ENCODE results near the gene JUP.
A peak's percentile ranks its signal among the peaks of the same experiment; 100 is the strongest.

The JUP gene

DNA sequence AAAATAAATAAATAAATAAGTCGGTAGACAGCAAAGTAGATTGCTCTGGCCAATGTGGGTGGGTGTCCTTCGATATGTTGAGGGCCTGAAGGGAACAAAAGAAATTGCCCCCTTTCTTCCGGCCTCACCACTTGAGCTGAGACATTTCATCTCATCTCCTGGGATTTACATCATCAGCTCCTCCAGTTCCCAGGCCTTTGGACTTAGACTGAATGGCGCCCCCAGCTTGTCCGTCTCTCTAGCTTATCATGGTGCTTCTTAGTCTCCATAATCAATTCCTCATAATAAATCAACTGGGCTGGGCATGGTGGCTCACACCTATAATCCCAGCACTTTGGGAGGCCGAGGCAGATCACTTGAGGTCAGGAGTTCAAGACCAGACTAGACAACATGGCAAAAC is 38.2 kb downstream of the JUP start:
- H3K4me1 ChIP-seq (ENCODE audit: control insufficient read depth, insufficient read depth, low read length): no peaks in the 10 kb centered on the region
- no peaks in the 10 kb centered on the region for H3K9me3 ChIP-seq (ENCODE audit: control insufficient read depth in 2 of 2, low read length in 2 of 2)
- no peak overlapping the region for H3K27ac ChIP-seq (ENCODE audit: low read length)
- H3K4me3 ChIP-seq (ENCODE audit: low read length in 2 of 2): no peak overlapping the region
- H3K27me3 ChIP-seq (ENCODE audit: control insufficient read depth in 1 of 2, insufficient read depth in 2 of 2, low read length in 2 of 2): no peaks in the 10 kb centered on the region
- H3K9ac ChIP-seq (ENCODE audit: low read length in 2 of 2): no peak overlapping the region
- no peaks in the 10 kb centered on the region for H3K36me3 ChIP-seq (ENCODE audit: control insufficient read depth in 2 of 2, insufficient read depth in 2 of 2, low read length in 2 of 2)

DNA sequence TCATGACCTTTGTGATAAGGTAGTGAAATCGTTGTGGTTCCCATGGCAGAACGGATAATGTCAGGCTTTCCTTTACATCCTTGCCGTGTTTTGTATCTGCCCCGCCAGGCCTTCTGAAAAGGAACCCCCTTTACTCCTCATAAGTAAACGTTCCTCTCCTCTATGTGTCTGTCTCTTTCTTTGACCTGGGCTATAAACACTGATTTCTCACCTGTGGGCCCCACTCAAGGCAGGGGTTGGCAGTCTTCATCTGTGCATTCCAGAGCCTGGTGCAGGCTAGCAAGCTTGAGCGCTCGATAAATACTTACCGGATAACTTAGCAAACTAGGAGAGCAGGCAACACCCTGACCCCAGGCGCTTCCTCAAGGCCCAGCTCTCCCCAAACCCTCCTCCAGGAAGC is 44.8 kb downstream of the JUP start:
- Histone ChIP-seq H3K4me1 (ENCODE audit: control insufficient read depth, insufficient read depth, low read length) (no peaks in the 10 kb centered on the region), H3K27me3 (ENCODE audit: control insufficient read depth in 1 of 2, insufficient read depth in 2 of 2, low read length in 2 of 2) (peaks cover 6 to 8% of the 10 kb centered on the region in 2 donors), H3K27ac (ENCODE audit: low read length) (no peak overlapping the region), H3K9me3 (ENCODE audit: control insufficient read depth in 2 of 2, low read length in 2 of 2) (no peaks in the 10 kb centered on the region), H3K4me3 (ENCODE audit: low read length in 2 of 2) (no peak overlapping the region), H3K36me3 (ENCODE audit: control insufficient read depth in 2 of 2, insufficient read depth in 2 of 2, low read length in 2 of 2) (no peaks in the 10 kb centered on the region), H3K9ac (ENCODE audit: low read length in 2 of 2) (no peak overlapping the region)

DNA sequence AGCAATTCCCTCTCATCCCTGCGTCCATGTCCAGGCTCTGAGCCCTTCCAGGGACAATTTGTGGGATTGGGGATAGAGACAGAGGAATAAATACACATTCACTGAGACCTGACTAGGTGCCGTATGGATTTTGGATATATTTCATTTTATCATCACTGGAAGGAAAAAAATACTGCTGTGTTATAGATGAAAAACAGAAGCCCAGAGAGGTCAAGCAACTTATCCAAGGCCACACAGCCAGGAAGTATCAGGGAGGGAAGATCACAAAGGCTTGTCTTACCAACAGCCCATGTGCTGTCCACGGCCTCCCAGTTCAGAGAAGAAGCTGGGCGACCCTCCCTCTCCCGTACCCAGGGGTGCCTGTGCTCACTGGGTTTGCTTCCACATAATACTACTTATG is 46.0 kb downstream of the JUP start:
- H3K27ac ChIP-seq (ENCODE audit: low read length): no peak overlapping the region
- no peak overlapping the region for H3K4me3 ChIP-seq (ENCODE audit: low read length in 2 of 2)
- no peaks in the 10 kb centered on the region for H3K9me3 ChIP-seq (ENCODE audit: control insufficient read depth in 2 of 2, low read length in 2 of 2)
- H3K4me1 ChIP-seq (ENCODE audit: control insufficient read depth, insufficient read depth, low read length): no peaks in the 10 kb centered on the region
- peaks cover 14 to 17% of the 10 kb centered on the region in 2 donors for H3K27me3 ChIP-seq (ENCODE audit: control insufficient read depth in 1 of 2, insufficient read depth in 2 of 2, low read length in 2 of 2)
- H3K9ac ChIP-seq (ENCODE audit: low read length in 2 of 2): no peak overlapping the region
- no peaks in the 10 kb centered on the region for H3K36me3 ChIP-seq (ENCODE audit: control insufficient read depth in 2 of 2, insufficient read depth in 2 of 2, low read length in 2 of 2)

DNA sequence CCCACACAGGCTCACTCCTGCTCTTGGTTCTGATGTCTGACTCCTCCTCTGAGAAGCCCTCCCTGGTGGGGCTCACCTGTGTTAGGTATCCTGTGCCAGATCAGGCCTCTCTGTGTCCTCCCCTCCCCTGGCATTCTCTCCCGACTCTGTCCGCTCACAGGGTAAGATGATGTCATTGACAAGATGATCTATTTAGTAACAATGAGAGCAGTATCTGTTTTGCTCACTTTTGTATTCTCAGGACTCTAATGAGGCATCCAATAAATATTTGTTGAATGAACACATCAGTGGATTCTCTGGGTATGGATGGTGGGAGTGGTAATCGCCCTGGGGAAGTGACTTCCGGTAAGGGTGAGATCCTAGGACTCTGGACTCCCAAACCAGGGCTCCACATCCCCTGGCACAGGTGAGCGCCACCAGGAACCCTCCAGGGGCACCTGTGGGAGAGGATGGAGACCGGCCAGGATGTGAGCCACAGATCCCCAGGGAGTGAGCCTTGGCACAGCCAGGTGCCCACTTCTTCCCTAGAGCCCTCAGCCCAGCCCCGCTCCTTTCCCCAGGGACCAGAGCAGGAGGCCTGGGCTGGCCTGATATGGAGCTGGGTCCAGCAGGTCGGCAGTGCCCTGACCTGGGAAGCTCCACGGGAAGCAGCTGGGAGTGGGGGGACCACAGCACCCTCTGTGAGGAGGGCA is 46.7 kb downstream of the JUP start:
- Histone ChIP-seq H3K27me3 (ENCODE audit: control insufficient read depth in 1 of 2, insufficient read depth in 2 of 2, low read length in 2 of 2) (peaks cover 15 to 21% of the 10 kb centered on the region in 2 donors), H3K9me3 (ENCODE audit: control insufficient read depth in 2 of 2, low read length in 2 of 2) (no peaks in the 10 kb centered on the region), H3K4me3 (ENCODE audit: low read length in 2 of 2) (no peak overlapping the region), H3K4me1 (ENCODE audit: control insufficient read depth, insufficient read depth, low read length) (peaks cover 3% of the 10 kb centered on the region), H3K27ac (ENCODE audit: low read length) (no peak overlapping the region), H3K36me3 (ENCODE audit: control insufficient read depth in 2 of 2, insufficient read depth in 2 of 2, low read length in 2 of 2) (no peaks in the 10 kb centered on the region), H3K9ac (ENCODE audit: low read length in 2 of 2) (no peak overlapping the region)

DNA sequence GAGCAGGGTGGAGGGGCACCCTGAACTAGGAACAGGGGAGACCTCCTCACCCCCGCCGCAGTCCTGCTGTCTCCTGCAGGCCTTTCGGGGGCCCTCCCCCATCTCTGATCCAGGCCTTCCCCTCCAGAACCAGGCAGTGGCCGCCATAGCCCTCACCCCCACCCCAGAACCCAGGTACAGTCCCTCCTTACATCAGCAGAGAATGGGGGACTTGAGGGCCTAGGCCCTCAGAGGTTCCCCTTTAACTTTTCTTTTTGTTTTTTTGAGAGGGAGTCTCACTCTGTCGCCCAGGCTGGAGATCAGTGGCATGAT is 47.8 kb downstream of the JUP start:
- Histone ChIP-seq H3K27me3 (ENCODE audit: control insufficient read depth in 1 of 2, insufficient read depth in 2 of 2, low read length in 2 of 2) (peaks cover 25 to 29% of the 10 kb centered on the region in 2 donors), H3K36me3 (ENCODE audit: control insufficient read depth in 2 of 2, insufficient read depth in 2 of 2, low read length in 2 of 2) (no peaks in the 10 kb centered on the region), H3K4me1 (ENCODE audit: control insufficient read depth, insufficient read depth, low read length) (peaks cover 13% of the 10 kb centered on the region), H3K9ac (ENCODE audit: low read length in 2 of 2) (no peak overlapping the region), H3K9me3 (ENCODE audit: control insufficient read depth in 2 of 2, low read length in 2 of 2) (no peaks in the 10 kb centered on the region), H3K4me3 (ENCODE audit: low read length in 2 of 2) (no peak overlapping the region), H3K27ac (ENCODE audit: low read length) (no peak overlapping the region)

DNA sequence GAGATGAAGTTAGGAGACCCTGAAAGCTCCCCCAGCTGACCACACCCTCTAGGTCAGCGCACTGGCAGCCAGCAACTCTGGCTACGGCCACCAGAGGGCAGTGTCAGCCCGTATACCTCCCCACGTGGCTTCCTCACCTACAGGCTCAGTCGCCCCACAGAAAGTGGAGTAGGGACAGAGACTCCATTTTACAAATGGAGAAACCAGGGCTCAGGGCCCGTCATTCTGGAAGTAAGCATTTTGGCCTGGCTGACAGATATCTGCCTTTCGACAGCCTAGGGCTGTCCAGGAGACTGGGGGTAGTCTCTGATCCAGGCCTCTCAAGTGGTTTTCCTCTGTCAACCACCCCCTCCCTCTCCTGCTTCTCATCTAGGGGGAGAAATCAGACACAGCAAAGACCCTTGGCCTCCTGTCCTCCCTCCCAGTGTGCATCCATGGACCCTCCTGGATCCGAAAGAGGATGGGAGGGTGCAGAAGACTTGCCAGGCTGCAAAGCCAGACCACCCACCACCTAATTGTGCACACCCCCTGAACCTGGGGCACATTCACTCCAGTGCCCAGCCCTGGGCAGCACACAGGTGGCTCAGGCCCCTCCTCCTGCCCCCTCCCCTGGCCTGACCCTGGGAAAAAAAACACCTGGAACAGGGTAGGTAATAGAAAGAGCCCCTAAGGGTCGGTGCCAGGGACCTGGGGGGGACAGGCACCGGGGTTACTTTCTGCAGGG is 48.3 kb downstream of the JUP start:
- Histone ChIP-seq H3K4me3 (ENCODE audit: low read length in 2 of 2) (no peak overlapping the region), H3K27me3 (ENCODE audit: control insufficient read depth in 1 of 2, insufficient read depth in 2 of 2, low read length in 2 of 2) (peaks cover 27 to 32% of the 10 kb centered on the region in 2 donors), H3K4me1 (ENCODE audit: control insufficient read depth, insufficient read depth, low read length) (peaks cover 14% of the 10 kb centered on the region), H3K9ac (ENCODE audit: low read length in 2 of 2) (no peak overlapping the region), H3K9me3 (ENCODE audit: control insufficient read depth in 2 of 2, low read length in 2 of 2) (no peaks in the 10 kb centered on the region), H3K36me3 (ENCODE audit: control insufficient read depth in 2 of 2, insufficient read depth in 2 of 2, low read length in 2 of 2) (no peaks in the 10 kb centered on the region), H3K27ac (ENCODE audit: low read length) (no peak overlapping the region)

DNA sequence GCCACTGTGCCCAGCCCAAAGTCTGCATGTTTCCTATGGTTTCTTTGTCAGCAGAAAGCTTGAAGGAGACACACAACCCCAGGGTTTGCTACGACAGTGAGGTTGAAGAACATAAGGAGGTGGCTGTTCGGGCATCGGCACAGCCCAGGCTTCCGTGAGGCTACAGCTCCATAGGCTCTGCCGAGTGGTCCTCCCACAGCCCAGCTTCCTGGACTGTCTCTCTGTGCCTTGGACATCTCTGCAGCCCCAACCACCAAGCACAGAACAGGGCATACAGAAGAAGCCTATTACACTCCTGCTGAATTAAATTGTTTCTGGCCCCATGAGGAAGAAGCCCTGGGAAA is 48.9 kb downstream of the JUP start:
- H3K4me3 ChIP-seq (ENCODE audit: low read length in 2 of 2): no peak overlapping the region
- peaks cover 14% of the 10 kb centered on the region for H3K4me1 ChIP-seq (ENCODE audit: control insufficient read depth, insufficient read depth, low read length)
- no peaks in the 10 kb centered on the region for H3K9me3 ChIP-seq (ENCODE audit: control insufficient read depth in 2 of 2, low read length in 2 of 2)
- peaks cover 29 to 33% of the 10 kb centered on the region in 2 donors for H3K27me3 ChIP-seq (ENCODE audit: control insufficient read depth in 1 of 2, insufficient read depth in 2 of 2, low read length in 2 of 2)
- H3K36me3 ChIP-seq (ENCODE audit: control insufficient read depth in 2 of 2, insufficient read depth in 2 of 2, low read length in 2 of 2): no peaks in the 10 kb centered on the region
- no peak overlapping the region for H3K27ac ChIP-seq (ENCODE audit: low read length)
- H3K9ac ChIP-seq (ENCODE audit: low read length in 2 of 2): no peak overlapping the region

DNA sequence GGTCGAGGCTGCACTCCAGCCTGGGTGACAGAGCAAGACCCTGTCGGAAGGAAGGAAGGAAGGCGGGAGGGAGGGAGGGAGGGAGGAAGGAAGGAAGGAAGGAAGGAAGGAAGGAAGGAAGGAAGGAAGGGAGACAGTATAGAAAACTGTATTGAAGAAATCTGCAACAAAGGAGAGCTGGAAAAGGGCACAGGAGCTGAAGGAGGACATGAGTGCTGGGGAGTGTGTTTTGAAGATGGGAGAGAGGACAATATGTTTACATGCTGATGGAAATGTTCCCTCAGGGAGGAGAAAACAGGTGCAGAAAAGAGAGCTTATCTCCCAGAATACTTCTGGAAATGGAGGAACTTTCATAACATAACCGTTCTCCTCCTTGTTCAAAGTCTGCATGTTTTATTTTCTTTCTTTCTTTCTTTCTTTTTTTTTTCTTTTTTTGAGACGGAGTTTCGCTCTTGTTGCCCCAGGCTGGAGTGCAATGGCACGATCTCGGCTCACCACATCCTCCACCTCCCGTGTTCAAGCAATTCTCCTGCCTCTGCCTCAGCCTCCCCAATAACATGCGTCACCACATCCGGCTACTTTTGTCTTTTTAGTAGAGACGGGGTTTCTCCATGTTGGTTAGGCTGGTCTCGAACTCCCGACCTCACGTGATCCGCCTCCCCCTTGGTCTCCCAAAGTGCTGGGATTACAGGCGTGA is 49.4 kb downstream of the JUP start:
- Histone ChIP-seq H3K9me3 (ENCODE audit: control insufficient read depth in 2 of 2, low read length in 2 of 2) (no peaks in the 10 kb centered on the region), H3K4me3 (ENCODE audit: low read length in 2 of 2) (no peak overlapping the region), H3K9ac (ENCODE audit: low read length in 2 of 2) (no peak overlapping the region), H3K4me1 (ENCODE audit: control insufficient read depth, insufficient read depth, low read length) (peaks cover 14% of the 10 kb centered on the region), H3K27me3 (ENCODE audit: control insufficient read depth in 1 of 2, insufficient read depth in 2 of 2, low read length in 2 of 2) (peaks cover 33 to 38% of the 10 kb centered on the region in 2 donors), H3K36me3 (ENCODE audit: control insufficient read depth in 2 of 2, insufficient read depth in 2 of 2, low read length in 2 of 2) (no peaks in the 10 kb centered on the region), H3K27ac (ENCODE audit: low read length) (no peak overlapping the region)

DNA sequence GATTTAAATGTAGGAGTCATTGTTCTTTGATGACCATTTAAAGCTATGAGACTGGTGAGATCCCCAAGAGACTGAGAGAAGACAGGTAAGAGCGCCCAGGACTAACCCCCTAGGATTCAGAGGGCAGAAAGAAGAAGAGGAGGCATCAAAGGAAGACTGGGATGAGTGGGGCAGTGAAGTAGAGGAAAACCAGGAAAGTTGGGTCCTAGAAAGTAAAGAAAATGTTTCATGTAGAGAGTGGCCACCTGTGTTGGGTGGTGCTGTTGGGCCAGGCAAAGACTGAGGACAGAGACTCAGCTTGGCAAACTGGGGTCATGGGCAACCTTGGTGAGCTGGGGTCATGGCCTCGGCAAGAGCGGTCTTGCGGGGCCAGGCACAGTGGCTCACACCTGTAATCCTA is 50.8 kb downstream of the JUP start:
- no peak overlapping the region for H3K4me3 ChIP-seq (ENCODE audit: low read length in 2 of 2)
- no peak overlapping the region for H3K9ac ChIP-seq (ENCODE audit: low read length in 2 of 2)
- no peaks in the 10 kb centered on the region for H3K9me3 ChIP-seq (ENCODE audit: control insufficient read depth in 2 of 2, low read length in 2 of 2)
- peaks cover 33 to 45% of the 10 kb centered on the region in 2 donors for H3K27me3 ChIP-seq (ENCODE audit: control insufficient read depth in 1 of 2, insufficient read depth in 2 of 2, low read length in 2 of 2)
- no peaks in the 10 kb centered on the region for H3K36me3 ChIP-seq (ENCODE audit: control insufficient read depth in 2 of 2, insufficient read depth in 2 of 2, low read length in 2 of 2)
- H3K4me1 ChIP-seq (ENCODE audit: control insufficient read depth, insufficient read depth, low read length): peaks cover 14% of the 10 kb centered on the region
- H3K27ac ChIP-seq (ENCODE audit: low read length): no peak overlapping the region

DNA sequence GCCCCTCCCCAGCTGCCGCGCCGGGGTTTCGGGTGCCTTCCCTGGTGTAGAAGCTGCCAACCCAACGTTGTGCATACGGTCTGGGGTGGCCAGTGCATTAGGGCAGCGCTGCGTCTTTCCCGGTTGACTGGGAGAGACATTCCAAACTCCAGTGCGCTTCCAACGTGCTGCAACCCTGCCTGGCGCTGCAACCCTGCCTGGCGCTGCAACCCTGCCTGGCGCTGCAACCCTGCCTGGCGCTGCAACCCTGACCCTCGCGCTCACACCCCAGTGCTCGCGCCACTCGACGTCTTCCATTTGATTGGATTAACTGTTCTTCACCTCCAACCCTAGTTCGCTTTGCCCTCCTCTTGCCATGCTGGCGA is 51.6 kb downstream of the JUP start:
- H3K4me3 ChIP-seq (ENCODE audit: low read length in 2 of 2): peak overlapping the region; percentile 60 to 69
- no peaks in the 10 kb centered on the region for H3K36me3 ChIP-seq (ENCODE audit: control insufficient read depth in 2 of 2, insufficient read depth in 2 of 2, low read length in 2 of 2)
- peaks cover 33 to 48% of the 10 kb centered on the region in 2 donors for H3K27me3 ChIP-seq (ENCODE audit: control insufficient read depth in 1 of 2, insufficient read depth in 2 of 2, low read length in 2 of 2)
- no peaks in the 10 kb centered on the region for H3K9me3 ChIP-seq (ENCODE audit: control insufficient read depth in 2 of 2, low read length in 2 of 2)
- H3K4me1 ChIP-seq (ENCODE audit: control insufficient read depth, insufficient read depth, low read length): peaks cover 14% of the 10 kb centered on the region
- H3K27ac ChIP-seq (ENCODE audit: low read length): no peak overlapping the region
- no peak overlapping the region for H3K9ac ChIP-seq (ENCODE audit: low read length in 2 of 2)
